GM21367 (cell line): ENCODE measurements around the gene IFI27.

ENCODE experiments used
- ATAC-seq: cut with Tn5 transposase; IDR thresholded peaks from one replicate; pipeline ENCODE4 v1.9.1; 2021; ENCODE audit not compliant: unreplicated experiment

IFI27 gene

GRCh38 chr14:94124582-94125377 lies 14.2 kb downstream of the IFI27 start:
- no peak for ATAC-seq

DNA sequence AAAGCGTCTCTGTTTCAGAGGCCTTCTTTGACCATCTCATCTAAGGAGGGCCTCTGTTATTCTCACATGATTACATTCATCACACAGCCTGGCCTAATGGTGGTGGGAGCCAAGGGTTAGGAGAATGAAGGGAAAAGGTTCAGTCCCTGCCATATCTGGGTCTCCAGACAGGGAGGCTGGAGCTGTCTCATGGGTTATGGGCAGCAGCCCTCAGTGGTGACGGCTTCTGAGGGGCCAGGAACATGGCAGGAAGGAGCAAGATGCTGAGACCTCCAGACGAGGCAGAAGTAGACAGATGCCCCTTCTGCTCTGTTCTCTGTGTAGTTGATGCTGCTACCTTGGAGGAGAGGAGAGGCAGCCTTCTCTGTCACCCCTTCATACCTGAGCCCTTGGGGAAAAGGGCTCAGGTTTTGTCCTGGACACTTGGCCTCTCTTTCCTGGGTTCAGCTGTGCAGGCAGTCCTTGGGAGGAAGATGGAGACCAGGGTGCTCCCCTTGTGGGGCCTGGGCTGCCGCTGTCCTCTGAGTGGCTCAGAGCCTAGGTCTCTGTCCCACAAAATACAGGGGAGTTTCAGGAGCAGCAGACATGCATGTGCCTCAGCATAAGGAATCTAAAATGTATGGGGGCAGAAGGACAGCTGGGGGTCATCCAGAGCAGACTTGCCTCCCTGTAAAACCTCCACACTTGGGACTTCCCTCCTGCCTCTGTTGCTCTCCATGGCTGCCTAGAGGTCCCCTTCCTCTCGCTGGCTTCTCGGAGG lies 15.3 kb downstream of the IFI27 start:
- no peak for ATAC-seq

DNA sequence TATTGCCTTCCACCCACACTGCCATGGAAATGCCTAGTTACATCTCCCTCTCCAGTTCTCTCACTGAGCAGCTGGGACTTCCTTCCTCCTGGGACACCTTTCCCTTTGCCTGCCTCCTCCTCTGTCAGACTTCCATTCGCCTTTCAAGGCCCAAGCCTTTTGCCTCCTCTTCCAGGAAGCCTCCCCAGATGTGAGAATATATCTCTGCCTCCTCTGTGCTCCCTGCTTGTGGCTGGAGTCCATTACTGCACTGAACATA lies 15.8 kb downstream of the IFI27 start:
- no peak for ATAC-seq

- ATAC-seq = no peak
Measured at GRCh38 chr14:94126800-94127199, 16.3 kb downstream of the IFI27 start.

GRCh38 chr14:94127330-94127729 lies 16.8 kb downstream of the IFI27 start:
- no peak for ATAC-seq

DNA sequence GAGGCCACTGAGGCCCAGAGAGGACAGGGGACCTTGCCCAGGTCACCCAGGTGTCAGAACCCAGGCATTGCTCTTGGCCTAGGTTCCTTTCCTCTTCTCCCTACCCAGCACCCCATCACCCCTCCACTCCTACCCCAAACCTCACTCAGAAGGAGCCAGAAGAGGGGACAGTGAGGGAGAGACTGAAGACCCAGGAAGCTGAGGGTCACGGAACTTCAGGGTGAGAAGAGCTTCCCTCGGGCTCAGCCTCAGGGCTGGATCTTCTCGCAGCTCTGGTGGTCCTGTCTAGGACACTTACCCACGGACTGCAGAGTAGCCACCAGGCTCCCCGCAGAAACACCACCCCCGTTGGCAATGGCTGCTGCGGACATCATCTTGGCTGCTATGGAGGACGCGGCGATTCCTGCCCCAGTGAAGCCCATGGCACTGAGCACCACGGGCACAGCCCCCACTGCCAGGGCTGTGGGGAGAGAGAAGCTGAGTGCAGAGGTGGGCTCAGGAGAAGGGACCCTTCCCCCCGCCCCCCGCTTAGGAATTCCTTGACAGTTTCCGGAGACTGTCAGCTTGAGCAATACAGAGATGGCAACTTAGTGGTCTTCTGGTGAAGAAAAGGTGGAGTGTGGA lies 17.8 kb downstream of the IFI27 start:
- ATAC-seq = no peak

GRCh38 chr14:94129111-94129757 lies 18.7 kb downstream of the IFI27 start, which contains the start of gene IFI27L2:
TSS of gene IFI27L2 (minus strand) at chr14:94129604. CDS start at chr14:94129564, 40 bp downstream.
- peak; percentile 97 for ATAC-seq

GRCh38 chr14:94129758-94130414 lies 19.4 kb downstream of the IFI27 start:
- no peak for ATAC-seq

- ATAC-seq = no peak
Measured at GRCh38 chr14:94132285-94132887, 21.9 kb downstream of the IFI27 start.

DNA sequence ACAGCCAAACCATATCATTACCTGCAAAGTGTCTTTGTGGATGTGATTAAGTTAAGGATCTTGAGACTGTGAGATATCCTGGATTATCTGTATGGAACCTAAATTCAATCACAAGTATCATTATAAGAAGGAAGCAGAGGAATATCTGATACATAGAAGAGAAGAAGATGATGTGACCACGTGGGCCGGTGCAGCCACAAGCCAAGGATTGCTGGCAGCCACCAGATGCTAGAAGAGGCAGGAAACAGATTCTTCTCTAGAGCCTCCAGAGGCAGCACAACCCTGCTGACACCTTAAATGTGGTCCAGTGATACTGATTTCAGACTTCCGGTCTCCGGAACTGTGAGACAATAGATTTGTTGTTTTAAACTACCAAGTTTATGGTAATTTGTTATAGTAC lies 24.9 kb downstream of the IFI27 start:
- ATAC-seq = no peak

- peak; percentile 87 for ATAC-seq
Measured at GRCh38 chr14:94136575-94137331, 26.2 kb downstream of the IFI27 start.

- no peak for ATAC-seq
Measured at GRCh38 chr14:94138251-94138650, 27.7 kb downstream of the IFI27 start.

- ATAC-seq = no peak
Measured at GRCh38 chr14:94139006-94139405, 28.5 kb downstream of the IFI27 start.

- no peak for ATAC-seq
Measured at GRCh38 chr14:94139421-94139820, 28.9 kb downstream of the IFI27 start.

GRCh38 chr14:94142247-94142646 lies 31.7 kb downstream of the IFI27 start:
- no peak for ATAC-seq

DNA sequence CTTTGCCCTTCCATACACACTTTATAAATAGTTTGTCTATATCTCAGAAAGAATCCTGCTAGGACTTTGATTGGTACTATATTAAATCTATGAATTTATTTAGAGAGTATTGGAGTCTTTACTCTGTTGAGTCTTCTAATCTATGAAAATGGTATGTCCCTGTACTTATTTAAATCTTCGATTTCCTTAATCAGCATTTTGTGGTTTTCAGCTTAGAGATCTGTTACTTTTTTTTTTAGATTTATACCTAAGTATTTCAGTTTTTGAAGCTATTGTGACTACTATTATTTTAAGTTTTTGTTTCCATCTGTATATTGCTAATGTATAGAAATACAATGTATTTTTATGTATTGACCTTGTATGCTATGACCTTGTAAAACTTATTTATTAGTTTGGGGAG lies 32.3 kb downstream of the IFI27 start:
- ATAC-seq = no peak

DNA sequence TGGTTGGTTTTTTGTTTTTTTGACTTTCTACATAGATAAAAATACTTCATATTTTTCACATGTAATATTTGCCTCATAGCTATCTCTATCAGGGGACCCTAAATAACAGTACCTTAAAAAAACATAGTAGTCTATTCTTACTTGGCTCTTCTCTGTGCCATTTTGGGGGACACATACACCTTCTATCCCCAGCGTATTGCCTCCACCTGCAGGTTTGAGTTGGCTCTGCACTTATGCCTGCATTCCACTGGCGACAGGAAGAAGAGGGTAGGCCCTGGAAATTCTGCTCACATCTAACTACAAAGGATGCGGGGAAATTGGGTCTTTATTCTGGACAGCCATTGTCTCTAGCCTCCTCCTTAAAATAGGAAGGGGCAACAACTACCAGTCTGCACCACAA lies 32.7 kb downstream of the IFI27 start:
- no peak for ATAC-seq

DNA sequence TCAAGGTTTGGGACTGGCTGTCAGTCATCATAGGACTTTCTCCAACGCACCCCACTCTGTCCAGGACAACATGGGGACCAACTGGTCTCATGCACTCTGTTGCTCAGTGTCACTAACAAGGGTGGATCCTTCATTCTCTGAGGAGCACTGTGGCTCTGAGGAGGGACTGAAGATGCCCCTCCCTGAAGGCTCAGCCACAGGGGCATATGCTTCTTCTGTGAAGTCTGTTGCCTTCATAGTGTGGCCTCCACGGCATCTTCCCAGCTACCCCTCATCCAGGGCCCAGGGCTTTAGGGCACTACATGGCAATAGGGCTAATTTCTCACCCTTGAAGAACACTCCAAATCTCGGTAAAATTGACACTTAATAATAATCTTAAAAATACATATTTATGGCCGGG lies 33.2 kb downstream of the IFI27 start:
- no peak for ATAC-seq

DNA sequence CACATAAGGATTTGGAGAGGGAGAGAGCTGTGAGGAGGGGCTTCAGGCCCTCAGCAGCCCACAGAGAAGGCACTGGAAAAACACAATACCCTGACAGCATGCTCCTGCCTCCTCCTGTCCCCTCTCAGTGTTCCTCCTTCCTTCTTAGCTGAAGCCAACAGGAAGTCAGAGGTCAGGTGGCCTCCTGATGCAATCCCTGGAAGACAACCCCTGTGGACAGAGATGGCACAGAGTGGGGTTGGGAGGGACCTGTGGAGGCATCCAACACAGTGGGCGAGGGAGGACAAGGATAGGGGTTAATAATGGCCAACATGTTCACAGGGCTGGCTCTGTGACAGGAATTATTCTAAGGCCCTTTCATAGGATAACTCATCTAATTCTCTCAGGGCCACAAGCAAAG lies 34.2 kb downstream of the IFI27 start:
- no peak for ATAC-seq
